ENCODE data around the gene DAPP1. TPM values are rescaled to one million over a fixed set of nuclear protein-coding genes. Genes with fewer than 3 reads are reported as not detected.

The DAPP1 gene, protein sequence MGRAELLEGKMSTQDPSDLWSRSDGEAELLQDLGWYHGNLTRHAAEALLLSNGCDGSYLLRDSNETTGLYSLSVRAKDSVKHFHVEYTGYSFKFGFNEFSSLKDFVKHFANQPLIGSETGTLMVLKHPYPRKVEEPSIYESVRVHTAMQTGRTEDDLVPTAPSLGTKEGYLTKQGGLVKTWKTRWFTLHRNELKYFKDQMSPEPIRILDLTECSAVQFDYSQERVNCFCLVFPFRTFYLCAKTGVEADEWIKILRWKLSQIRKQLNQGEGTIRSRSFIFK
- not detected in 2 replicates for total RNA-seq

GRCh38 chr4:99816545-99817308 lies at the start of gene DAPP1:
TSS of gene DAPP1 (plus strand) at chr4:99816827. CDS start at chr4:99816914, 87 bp downstream.

DNA sequence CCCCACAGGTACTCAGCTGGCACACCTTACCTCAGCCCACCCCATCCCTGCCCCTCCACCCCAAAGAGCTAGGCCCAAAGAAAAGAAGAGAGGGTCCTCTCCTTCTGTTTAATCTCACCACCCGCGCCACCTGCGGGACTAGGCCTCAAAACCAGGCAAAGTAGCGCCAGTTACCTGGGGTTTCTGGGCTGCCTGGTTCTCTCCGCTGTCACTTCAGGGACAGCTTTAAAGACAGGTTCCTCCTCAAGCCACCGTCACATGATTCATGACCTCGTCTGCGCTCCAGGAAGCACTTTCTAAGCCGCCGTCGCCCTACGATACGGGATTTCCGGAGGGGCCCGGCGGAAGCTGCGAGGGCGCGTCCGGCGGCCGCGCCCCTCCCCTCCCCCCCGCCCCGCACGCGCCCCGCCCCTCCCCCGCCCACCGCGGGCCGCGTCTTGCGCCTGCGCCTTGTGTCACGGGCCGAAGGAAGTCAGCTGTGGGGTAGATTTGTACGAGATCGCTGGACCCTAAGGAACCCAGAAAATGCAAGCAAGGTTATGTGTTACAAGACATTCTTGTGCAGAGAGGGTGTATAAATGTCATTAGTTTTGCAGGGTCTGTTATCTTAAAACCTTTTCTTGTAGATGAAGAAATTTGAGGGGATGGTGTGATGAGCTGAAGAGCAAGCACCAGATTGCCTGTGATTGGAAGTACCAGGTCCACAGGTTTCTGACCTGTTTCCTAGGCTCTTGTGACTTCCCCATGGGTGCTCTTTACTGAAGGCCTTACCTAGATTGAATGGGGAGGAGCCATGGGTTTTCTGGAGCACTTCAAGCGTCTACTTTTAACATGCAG lies 77.8 kb downstream of the DAPP1 start, which contains the start of gene LAMTOR3:
Gene LAMTOR3, minus strand, starts transcription at position 267 of the 837 bp plus-strand sequence. CDS start 464 bp downstream, outside the sequence.

Other genes starting within 250 kb of the DAPP1 start
- gene MTTP, start 242.0 kb upstream of the DAPP1 start, total RNA-seq = not detected in 2 replicates
- not detected in 2 replicates for gene C4orf54, start 159.0 kb upstream of the DAPP1 start, total RNA-seq
- 27.2 and 29.1 TPM in 2 replicates for gene LAMTOR3, start 77.6 kb downstream of the DAPP1 start, total RNA-seq
- 22.4 and 24.2 TPM in 2 replicates for gene DNAJB14, start 129.8 kb downstream of the DAPP1 start, total RNA-seq
- gene H2AZ1, start 133.4 kb downstream of the DAPP1 start, total RNA-seq = 324 and 328 TPM in 2 replicates

Data from subcutaneous preadipocyte (primary cell).